ENCODE measurements around the gene WWP2.

The WWP2 gene

DNA sequence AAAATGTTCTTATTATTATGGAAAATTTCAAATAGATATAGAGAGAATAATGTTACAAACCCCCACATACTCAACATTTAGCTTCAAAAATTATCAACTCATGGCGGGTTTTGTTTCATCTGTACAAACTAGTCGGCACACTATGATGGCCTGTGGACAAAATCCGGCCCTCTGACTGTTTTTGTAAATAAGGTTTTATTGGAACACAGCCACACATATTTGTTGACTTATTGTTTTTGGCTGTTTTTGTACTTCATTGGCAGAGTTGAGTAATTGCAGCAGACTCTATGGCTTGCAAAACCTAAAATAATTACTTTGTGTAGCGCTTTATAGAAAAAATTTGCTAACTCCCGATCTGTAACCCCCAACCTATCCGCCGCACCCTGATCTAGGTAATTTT, 147.6 kb downstream of the WWP2 start:
- DNase-seq (ENCODE audit: low read depth): no peak
- TF ChIP-seq, protein P1, sequence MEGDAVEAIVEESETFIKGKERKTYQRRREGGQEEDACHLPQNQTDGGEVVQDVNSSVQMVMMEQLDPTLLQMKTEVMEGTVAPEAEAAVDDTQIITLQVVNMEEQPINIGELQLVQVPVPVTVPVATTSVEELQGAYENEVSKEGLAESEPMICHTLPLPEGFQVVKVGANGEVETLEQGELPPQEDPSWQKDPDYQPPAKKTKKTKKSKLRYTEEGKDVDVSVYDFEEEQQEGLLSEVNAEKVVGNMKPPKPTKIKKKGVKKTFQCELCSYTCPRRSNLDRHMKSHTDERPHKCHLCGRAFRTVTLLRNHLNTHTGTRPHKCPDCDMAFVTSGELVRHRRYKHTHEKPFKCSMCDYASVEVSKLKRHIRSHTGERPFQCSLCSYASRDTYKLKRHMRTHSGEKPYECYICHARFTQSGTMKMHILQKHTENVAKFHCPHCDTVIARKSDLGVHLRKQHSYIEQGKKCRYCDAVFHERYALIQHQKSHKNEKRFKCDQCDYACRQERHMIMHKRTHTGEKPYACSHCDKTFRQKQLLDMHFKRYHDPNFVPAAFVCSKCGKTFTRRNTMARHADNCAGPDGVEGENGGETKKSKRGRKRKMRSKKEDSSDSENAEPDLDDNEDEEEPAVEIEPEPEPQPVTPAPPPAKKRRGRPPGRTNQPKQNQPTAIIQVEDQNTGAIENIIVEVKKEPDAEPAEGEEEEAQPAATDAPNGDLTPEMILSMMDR (IDR thresholded peaks at IDR 0.05; ENCODE audit: control insufficient read depth, insufficient read depth, low read depth, low read length, missing control alignments): no peak
- no peak overlapping the region for H3K4me3 ChIP-seq (ENCODE audit: control insufficient read depth, low read depth, low read length)

DNA sequence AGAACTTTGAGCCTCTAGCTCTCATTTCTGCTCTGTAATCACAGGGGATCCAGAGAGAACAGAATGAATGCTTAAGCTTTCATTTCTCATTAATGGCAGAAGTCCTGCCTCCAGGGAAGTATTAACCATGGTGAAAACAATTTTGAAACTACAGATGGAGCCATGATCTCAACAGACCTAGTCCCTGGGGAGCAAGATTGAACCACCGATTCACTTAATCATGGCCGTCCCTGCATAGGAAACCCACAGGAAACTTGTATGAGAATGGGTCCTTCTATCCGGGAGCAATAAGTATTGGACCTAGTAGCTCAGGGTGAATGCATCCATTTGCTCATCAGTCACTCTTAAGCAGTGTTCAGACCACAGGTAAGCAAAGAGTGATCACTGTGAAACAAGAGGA, 148.8 kb downstream of the WWP2 start:
- H3K4me3 ChIP-seq (ENCODE audit: control insufficient read depth, low read depth, low read length): no peak overlapping the region
- TF ChIP-seq, protein P1 (IDR thresholded peaks at IDR 0.05; ENCODE audit: control insufficient read depth, insufficient read depth, low read depth, low read length, missing control alignments): no peak
- DNase-seq (ENCODE audit: low read depth): no peak

DNA sequence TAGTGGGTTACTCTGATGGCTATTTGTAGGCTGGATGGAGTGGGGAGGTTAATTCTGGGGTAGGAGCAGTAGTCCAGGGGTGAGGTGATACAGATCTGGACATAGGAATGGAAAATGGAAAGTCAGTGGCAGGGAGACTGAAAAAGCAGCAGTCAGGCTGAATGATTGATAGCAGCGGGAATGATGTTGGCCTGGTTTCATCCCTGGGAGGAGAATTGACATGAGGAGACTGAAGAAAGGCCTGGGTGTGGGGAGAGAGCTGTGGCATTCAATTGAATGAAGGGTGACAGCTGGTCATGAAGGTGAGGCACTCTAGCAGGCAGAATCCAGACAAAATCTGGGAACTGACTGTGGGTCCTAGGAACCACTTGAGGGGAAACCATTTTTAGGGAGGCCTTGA, 154.3 kb downstream of the WWP2 start:
- no peak for DNase-seq (ENCODE audit: low read depth)
- TF ChIP-seq, protein P1 (IDR thresholded peaks at IDR 0.05; ENCODE audit: control insufficient read depth, insufficient read depth, low read depth, low read length, missing control alignments): no peak
- H3K4me3 ChIP-seq (ENCODE audit: control insufficient read depth, low read depth, low read length): no peak overlapping the region

DNA sequence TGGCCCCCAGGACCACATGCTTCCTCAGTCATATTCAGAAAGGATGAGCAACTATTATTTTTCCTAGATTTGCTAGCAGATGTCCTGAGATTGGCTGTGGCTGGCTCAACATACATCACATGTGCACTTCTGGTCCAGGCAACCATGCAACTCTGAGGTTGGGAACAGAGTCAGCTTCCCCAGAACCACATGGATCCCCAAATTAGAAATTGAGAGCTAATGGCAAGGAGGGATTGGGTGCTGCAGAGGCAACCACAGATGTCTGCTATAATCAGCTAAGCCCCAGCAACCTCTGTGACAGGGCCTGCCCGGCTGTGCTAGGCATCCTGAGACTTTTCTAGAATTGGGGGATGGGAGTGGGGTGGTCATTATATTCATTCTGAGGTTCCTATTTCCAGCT, 155.2 kb downstream of the WWP2 start:
- TF ChIP-seq, protein P1 (IDR thresholded peaks at IDR 0.05; ENCODE audit: control insufficient read depth, insufficient read depth, low read depth, low read length, missing control alignments): no peak
- no peak overlapping the region for H3K4me3 ChIP-seq (ENCODE audit: control insufficient read depth, low read depth, low read length)
- DNase-seq (ENCODE audit: low read depth): no peak

DNA sequence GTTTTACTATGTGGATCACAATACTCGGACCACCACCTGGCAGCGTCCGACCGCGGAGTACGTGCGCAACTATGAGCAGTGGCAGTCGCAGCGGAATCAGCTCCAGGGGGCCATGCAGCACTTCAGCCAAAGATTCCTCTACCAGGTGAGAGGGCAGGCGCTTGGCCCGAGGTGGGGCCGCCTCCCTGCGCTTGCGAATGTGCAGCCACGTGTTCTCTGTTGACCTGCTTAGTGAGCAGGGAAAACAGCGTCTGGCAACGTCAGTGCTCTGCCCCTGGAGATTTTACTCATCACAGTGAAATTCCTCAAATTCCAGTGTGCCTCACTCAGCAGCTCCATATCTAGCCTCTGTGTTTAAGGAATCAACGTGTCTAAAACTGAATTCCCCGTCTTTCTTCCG, 155.6 kb downstream of the WWP2 start:
- DNase-seq (ENCODE audit: low read depth): peak; percentile 92
- TF ChIP-seq, protein P1 (IDR thresholded peaks at IDR 0.05; ENCODE audit: control insufficient read depth, insufficient read depth, low read depth, low read length, missing control alignments): no peak
- peak overlapping the region; percentile 15; the same call in 1 of the 2 replicates for H3K4me3 ChIP-seq (ENCODE audit: control insufficient read depth, low read depth, low read length)

DNA sequence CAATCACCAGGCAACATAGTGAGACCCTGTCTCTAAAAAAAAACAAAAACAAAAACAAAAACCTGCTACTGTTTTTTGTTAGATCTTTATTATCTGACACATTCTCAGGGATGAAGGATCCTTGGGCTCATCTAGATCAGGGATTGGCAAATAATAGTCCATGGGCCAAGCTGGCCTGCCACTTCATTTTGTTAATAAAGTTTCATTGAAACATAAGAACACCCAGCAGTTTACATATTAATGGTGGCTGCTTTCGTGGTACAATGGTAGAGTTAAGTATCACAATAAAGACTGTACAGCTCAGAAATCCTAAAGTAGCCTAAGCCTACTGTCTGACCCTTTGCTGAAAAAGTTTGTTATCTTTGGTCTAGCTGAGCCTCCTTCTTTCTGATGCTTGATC, 156.1 kb downstream of the WWP2 start:
- H3K4me3 ChIP-seq (ENCODE audit: control insufficient read depth, low read depth, low read length): peak overlapping the region; percentile 15
- TF ChIP-seq, protein P1 (IDR thresholded peaks at IDR 0.05; ENCODE audit: control insufficient read depth, insufficient read depth, low read depth, low read length, missing control alignments): no peak
- no peak for DNase-seq (ENCODE audit: low read depth)

DNA sequence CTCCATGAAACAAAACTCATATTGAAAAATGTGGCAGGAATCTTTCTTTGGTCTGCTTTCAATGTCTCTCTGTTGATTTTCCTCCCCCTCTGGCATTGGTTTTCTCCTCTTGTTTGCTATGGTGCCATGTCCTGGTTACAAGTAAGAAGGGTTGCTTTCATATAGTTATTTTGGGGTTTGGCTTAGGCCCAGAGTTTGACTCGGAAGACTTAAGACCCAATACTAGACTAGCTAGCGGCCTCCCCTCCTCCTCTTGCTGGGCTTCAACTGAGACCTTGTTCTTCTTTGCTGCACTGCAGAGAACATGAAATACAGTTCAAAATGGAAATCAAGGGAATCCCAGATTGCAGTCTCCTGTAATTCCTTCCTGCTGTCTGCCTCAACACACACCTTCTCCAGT, 159.0 kb downstream of the WWP2 start:
- no peak overlapping the region for H3K4me3 ChIP-seq (ENCODE audit: control insufficient read depth, low read depth, low read length)
- DNase-seq (ENCODE audit: low read depth): no peak
- TF ChIP-seq, protein P1 (IDR thresholded peaks at IDR 0.05; ENCODE audit: control insufficient read depth, insufficient read depth, low read depth, low read length, missing control alignments): no peak

Data from AG09309 (cell line).